ENCODE data around the gene NEU2.

The NEU2 gene

GRCh38 chr2:233037078-233037477, 4.6 kb downstream of the NEU2 start:
- no peaks in the 10 kb centered on the region for H3K9me3 ChIP-seq (replicated peaks; ENCODE audit: insufficient read depth, low read length)
- no peaks in the 10 kb centered on the region for H3K9me2 ChIP-seq (replicated peaks; ENCODE audit: insufficient read depth, low read length)
- no peak overlapping the region for H3K27ac ChIP-seq (ENCODE audit: low read length)
- TF ChIP-seq EZH2phosphoT487 (IDR thresholded peaks at IDR 0.05; ENCODE audit: low read length) (no peak), CTCF (IDR thresholded peaks at IDR 0.05; ENCODE audit: low read length) (no peak), EZH2 (optimal IDR thresholded peaks at IDR 0.05; ENCODE audit: low read depth, low read length) (no peak)
- no peak overlapping the region for H3K4me3 ChIP-seq (ENCODE audit: low read length)
- no peaks in the 10 kb centered on the region for H3F3A ChIP-seq (ENCODE audit: insufficient read depth, low read length)
- no peak for DNase-seq
- no peaks in the 10 kb centered on the region for H4K20me1 ChIP-seq (ENCODE audit: insufficient read depth, low read length)
- no peak overlapping the region for H3K4me2 ChIP-seq (ENCODE audit: low read depth, low read length)
- H3K27me3 ChIP-seq (replicated peaks; ENCODE audit: insufficient read depth, low read length): no peaks in the 10 kb centered on the region
- no peaks in the 10 kb centered on the region for H3K4me1 ChIP-seq (ENCODE audit: low read length)
- no peak overlapping the region for H2AFZ ChIP-seq (ENCODE audit: low read length)
- no peaks in the 10 kb centered on the region for H3K36me3 ChIP-seq (replicated peaks; ENCODE audit: insufficient read depth, low read length)
- H3K9ac ChIP-seq (ENCODE audit: low read length): no peak overlapping the region
- H3K79me2 ChIP-seq (ENCODE audit: low read length): no peaks in the 10 kb centered on the region

- DNase-seq: no peak
- Histone ChIP-seq H3K27ac (ENCODE audit: low read length) (no peak overlapping the region), H3K4me2 (ENCODE audit: low read depth, low read length) (no peak overlapping the region), H2AFZ (ENCODE audit: low read length) (no peak overlapping the region), H4K20me1 (ENCODE audit: insufficient read depth, low read length) (no peaks in the 10 kb centered on the region), H3K4me3 (ENCODE audit: low read length) (no peak overlapping the region), H3K9me2 (replicated peaks; ENCODE audit: insufficient read depth, low read length) (no peaks in the 10 kb centered on the region), H3F3A (ENCODE audit: insufficient read depth, low read length) (no peaks in the 10 kb centered on the region), H3K4me1 (ENCODE audit: low read length) (no peaks in the 10 kb centered on the region), H3K27me3 (replicated peaks; ENCODE audit: insufficient read depth, low read length) (no peaks in the 10 kb centered on the region), H3K9me3 (replicated peaks; ENCODE audit: insufficient read depth, low read length) (no peaks in the 10 kb centered on the region), H3K79me2 (ENCODE audit: low read length) (no peaks in the 10 kb centered on the region), H3K36me3 (replicated peaks; ENCODE audit: insufficient read depth, low read length) (no peaks in the 10 kb centered on the region), H3K9ac (ENCODE audit: low read length) (no peak overlapping the region)
- TF ChIP-seq EZH2phosphoT487 (IDR thresholded peaks at IDR 0.05; ENCODE audit: low read length): no peak
- no peak for TF ChIP-seq CTCF (IDR thresholded peaks at IDR 0.05; ENCODE audit: low read length)
- TF ChIP-seq EZH2 (optimal IDR thresholded peaks at IDR 0.05; ENCODE audit: low read depth, low read length): no peak
Observed at GRCh38 chr2:233039212-233039845, 6.9 kb downstream of the NEU2 start.

GRCh38 chr2:233039846-233040530, 7.5 kb downstream of the NEU2 start:
- H3K79me2 ChIP-seq (ENCODE audit: low read length): no peaks in the 10 kb centered on the region
- no peaks in the 10 kb centered on the region for H4K20me1 ChIP-seq (ENCODE audit: insufficient read depth, low read length)
- no peaks in the 10 kb centered on the region for H3F3A ChIP-seq (ENCODE audit: insufficient read depth, low read length)
- DNase-seq: no peak
- H3K4me3 ChIP-seq (ENCODE audit: low read length): no peak overlapping the region
- no peak overlapping the region for H2AFZ ChIP-seq (ENCODE audit: low read length)
- no peak overlapping the region for H3K9ac ChIP-seq (ENCODE audit: low read length)
- H3K27ac ChIP-seq (ENCODE audit: low read length): no peak overlapping the region
- H3K4me1 ChIP-seq (ENCODE audit: low read length): no peaks in the 10 kb centered on the region
- no peaks in the 10 kb centered on the region for H3K9me3 ChIP-seq (replicated peaks; ENCODE audit: insufficient read depth, low read length)
- no peak overlapping the region for H3K4me2 ChIP-seq (ENCODE audit: low read depth, low read length)
- TF ChIP-seq CTCF (IDR thresholded peaks at IDR 0.05; ENCODE audit: low read length) (no peak), EZH2phosphoT487 (IDR thresholded peaks at IDR 0.05; ENCODE audit: low read length) (no peak), EZH2 (optimal IDR thresholded peaks at IDR 0.05; ENCODE audit: low read depth, low read length) (no peak)
- H3K27me3 ChIP-seq (replicated peaks; ENCODE audit: insufficient read depth, low read length): no peaks in the 10 kb centered on the region
- no peaks in the 10 kb centered on the region for H3K9me2 ChIP-seq (replicated peaks; ENCODE audit: insufficient read depth, low read length)
- no peaks in the 10 kb centered on the region for H3K36me3 ChIP-seq (replicated peaks; ENCODE audit: insufficient read depth, low read length)
